Prostate gland (tissue), 2 donors: ENCODE data around the gene ISX.

ENCODE experiments used
- POLR2A ChIP-seq: fragments of 450-650 bp; IDR thresholded peaks from one replicate; pipeline ENCODE4 v1.6.1; 2016; ENCODE audit warnings: antibody characterized with exemption, mild to moderate bottlenecking
- TF ChIP-seq, protein P1 (sequence below), 4 experiments: fragments of 200-600 bp in 2 of 4; fragments of 450-650 bp in 2 of 4; sonication (generic) in 2 of 4; IDR thresholded peaks; 1 replicate in 3 of 4; 2 replicates in 1 of 4; pipeline ENCODE4 v1.5.1; 2016 to 2019; ENCODE audit warnings: antibody characterized with exemption in 4 of 4, mild to moderate bottlenecking in 2 of 4, moderate library complexity in 2 of 4

DNA sequence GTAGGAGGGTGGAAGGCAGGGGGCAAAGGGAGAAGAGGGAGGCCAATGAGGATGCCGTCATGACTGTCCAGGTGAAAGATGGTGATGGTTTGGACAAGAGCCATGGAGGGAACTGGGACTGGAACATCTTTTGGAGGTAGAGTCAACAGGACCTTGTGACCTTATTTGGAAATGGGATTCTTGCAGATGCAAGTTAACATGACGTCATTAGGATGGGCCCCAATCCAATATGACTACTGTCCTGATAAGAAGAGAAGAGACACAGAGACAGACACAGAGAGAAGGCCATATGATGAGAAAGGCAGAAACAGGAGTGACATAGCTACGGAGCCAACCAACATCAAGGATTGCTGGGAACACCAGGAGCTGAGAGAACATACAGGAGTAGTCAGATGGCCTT is 31.0 kb upstream of the ISX start:
- TF ChIP-seq, protein P1, sequence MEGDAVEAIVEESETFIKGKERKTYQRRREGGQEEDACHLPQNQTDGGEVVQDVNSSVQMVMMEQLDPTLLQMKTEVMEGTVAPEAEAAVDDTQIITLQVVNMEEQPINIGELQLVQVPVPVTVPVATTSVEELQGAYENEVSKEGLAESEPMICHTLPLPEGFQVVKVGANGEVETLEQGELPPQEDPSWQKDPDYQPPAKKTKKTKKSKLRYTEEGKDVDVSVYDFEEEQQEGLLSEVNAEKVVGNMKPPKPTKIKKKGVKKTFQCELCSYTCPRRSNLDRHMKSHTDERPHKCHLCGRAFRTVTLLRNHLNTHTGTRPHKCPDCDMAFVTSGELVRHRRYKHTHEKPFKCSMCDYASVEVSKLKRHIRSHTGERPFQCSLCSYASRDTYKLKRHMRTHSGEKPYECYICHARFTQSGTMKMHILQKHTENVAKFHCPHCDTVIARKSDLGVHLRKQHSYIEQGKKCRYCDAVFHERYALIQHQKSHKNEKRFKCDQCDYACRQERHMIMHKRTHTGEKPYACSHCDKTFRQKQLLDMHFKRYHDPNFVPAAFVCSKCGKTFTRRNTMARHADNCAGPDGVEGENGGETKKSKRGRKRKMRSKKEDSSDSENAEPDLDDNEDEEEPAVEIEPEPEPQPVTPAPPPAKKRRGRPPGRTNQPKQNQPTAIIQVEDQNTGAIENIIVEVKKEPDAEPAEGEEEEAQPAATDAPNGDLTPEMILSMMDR (IDR thresholded peaks at IDR 0.05) = no peak
- no peak for TF ChIP-seq POLR2A
